ENCODE results near the gene PACRG. TPM values are rescaled to one million over a fixed set of nuclear protein-coding genes. Genes with fewer than 3 reads are reported as not detected.

The PACRG gene
- total RNA-seq, 1 experiment from 2014 or later, result 0.26 TPM

DNA sequence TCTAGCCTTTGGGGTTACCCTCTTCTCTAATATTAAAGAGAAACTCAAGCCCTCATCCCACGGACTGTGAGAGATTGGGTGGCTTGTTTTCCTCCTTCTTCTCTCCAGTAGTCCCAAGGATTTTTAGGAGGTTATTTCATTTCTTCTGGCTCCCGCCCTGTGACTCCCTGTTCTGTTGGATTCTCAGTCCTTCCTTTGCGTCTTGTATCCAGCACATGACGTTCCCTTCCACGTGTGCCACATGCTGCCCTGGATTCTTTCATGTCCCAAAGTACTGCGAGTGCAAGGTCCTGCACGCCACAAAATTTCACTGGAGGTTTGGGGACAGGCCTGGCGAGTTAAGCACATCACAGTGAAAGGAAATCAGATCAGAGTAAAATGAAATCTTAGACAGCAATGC lies 213.4 kb downstream of the PACRG start:
- WGBS (ENCODE audit: extremely low coverage, insufficient read length, low lambda C conversion rate), result no CpG with 5 or more reads among the region's 8 CpGs
- no peaks in the 10 kb centered on the region for H3K27me3 Mint-ChIP-seq (ENCODE audit: low read depth)

More for the DNA sequence above, 213.4 kb downstream of the PACRG start:
- Histone ChIP-seq H3K23me2 (ENCODE audit: insufficient read length, low read depth, low read length, poor library complexity, severe bottlenecking) (no peaks in the 10 kb centered on the region), H3K9ac (ENCODE audit: extremely low read depth, insufficient read length, low read length) (no peak overlapping the region), H2BK15ac (ENCODE audit: low read depth, low read length) (no peak overlapping the region), H4K20me1 (ENCODE audit: control insufficient read depth, insufficient read depth, insufficient read length) (no peaks in the 10 kb centered on the region), H3K27me3 (ENCODE audit: insufficient read depth, low read length) (no peaks in the 10 kb centered on the region), H3K79me1 (ENCODE audit: insufficient read depth, low read depth, low read length, poor library complexity, severe bottlenecking) (no peaks in the 10 kb centered on the region), H4K5ac (ENCODE audit: insufficient read length, low read depth, low read length) (no peak overlapping the region), H3K79me2 (ENCODE audit: insufficient read depth, low read length) (no peaks in the 10 kb centered on the region), H2BK20ac (ENCODE audit: low read depth, low read length, poor library complexity, severe bottlenecking) (no peak overlapping the region), H3K18ac (ENCODE audit: insufficient read length, low read depth, low read length) (no peak overlapping the region), H2BK120ac (ENCODE audit: low read depth, low read length, poor library complexity, severe bottlenecking) (no peak overlapping the region), H3K56ac (ENCODE audit: insufficient read length, low read depth, low read length) (no peak overlapping the region), H4K8ac (replicated peaks; ENCODE audit: insufficient read length, low read depth, low read length) (no peak overlapping the region), H3T11ph (ENCODE audit: low read length) (no peak overlapping the region), H3K9me3 (ENCODE audit: control insufficient read depth, low read depth, low read length) (no peaks in the 10 kb centered on the region), H2AFZ (ENCODE audit: low read length) (peak overlapping the region; percentile 18), H4K91ac (ENCODE audit: insufficient read length, low read depth, low read length) (no peak overlapping the region), H2BK5ac (ENCODE audit: insufficient read length, low read length) (no peak overlapping the region), H3K4ac (ENCODE audit: low read depth, low read length) (no peak overlapping the region), H3K4me2 (ENCODE audit: insufficient read depth, insufficient read length, low read length) (no peak overlapping the region), H3K14ac (ENCODE audit: insufficient read depth, low read length) (no peak overlapping the region; the same call in 1 of the 2 replicates), H2BK12ac (ENCODE audit: insufficient read length, low read depth, low read length) (no peak overlapping the region), H3K23ac (ENCODE audit: insufficient read length, low read depth, low read length) (no peak overlapping the region), H3K27ac (ENCODE audit: insufficient read length, low read depth, low read length) (no peak overlapping the region), H3K4me1 (ENCODE audit: insufficient read depth, low read length) (no peaks in the 10 kb centered on the region; the same call in 1 of the 2 replicates), H2AK5ac (ENCODE audit: insufficient read length, low read length) (no peak overlapping the region)
- Mint-ChIP-seq H3K36me3 (ENCODE audit: insufficient read depth in 1 of 3, low read depth in 3 of 3) (no peaks in the 10 kb centered on the region), H3K9me3 (peaks cover 0 to 5% of the 10 kb centered on the region in 2 experiments; a peak in 1 of 5 replicates), H3K4me3 (no peak overlapping the region), H3K27ac (peak overlapping the region in 2 of 3 experiments; percentile 2 to 84; a peak in 4 of 7 replicates), H3K4me1 (peaks cover 7 to 11% of the 10 kb centered on the region in 2 experiments)
- DNase-seq, result no peak
- no peak for TF ChIP-seq CTCF (conservative IDR thresholded peaks at IDR 0.05)
